Measurements from ENCODE around the gene PRR7. TPM values are rescaled to one million over a fixed set of nuclear protein-coding genes. Genes with fewer than 3 reads are reported as not detected.

PRR7 gene
- total and polyA plus RNA-seq, 2 of the 13 experiments (the other 11 are each of a cell fraction or from before 2014, with no cell fraction given): 4.8 to 5.0 TPM

- TF ChIP-seq MLXIP (CRISPR knock-in tag; IDR thresholded peaks at IDR 0.05; ENCODE audit: borderline replicate concordance) (no peak), ZNF468 (CRISPR knock-in tag; IDR thresholded peaks at IDR 0.05) (no peak), HNF1A (IDR thresholded peaks at IDR 0.05; ENCODE audit: low read depth) (no peak), HNF1A (CRISPR knock-in tag; IDR thresholded peaks at IDR 0.05; ENCODE audit: borderline replicate concordance) (peak; percentile 33; the same call in 1 of the 2 replicates), NKX3-1 (CRISPR knock-in tag; IDR thresholded peaks at IDR 0.05) (0 out of 2 replicates have a peak, but pooled peaks have one; percentile 19), BCLAF1 (IDR thresholded peaks at IDR 0.05) (no peak), ZNF768 (CRISPR knock-in tag; IDR thresholded peaks at IDR 0.05) (peak; percentile 37; the same call in 1 of the 2 replicates), ZBTB3 (CRISPR knock-in tag; IDR thresholded peaks at IDR 0.05; ENCODE audit: borderline replicate concordance, low read depth) (no peak), NCOR1 (IDR thresholded peaks at IDR 0.05; ENCODE audit: borderline replicate concordance, low read length) (peak; percentile 65; the same call in 1 of the 2 replicates), GZF1 (CRISPR knock-in tag; IDR thresholded peaks at IDR 0.05) (no peak; the same call in 1 of the 2 replicates), U2AF2 (IDR thresholded peaks at IDR 0.05; ENCODE audit: low read depth, low read length) (no peak), SIN3A (IDR thresholded peaks at IDR 0.05; ENCODE audit: borderline replicate concordance, low read depth, low read length) (0 out of 2 replicates have a peak, but pooled peaks have one; percentile 28), CBX5 (CRISPR knock-in tag; IDR thresholded peaks at IDR 0.05; ENCODE audit: borderline replicate concordance) (peak; percentile 17; the same call in 1 of the 2 replicates)
- TF ChIP-seq, protein P1, sequence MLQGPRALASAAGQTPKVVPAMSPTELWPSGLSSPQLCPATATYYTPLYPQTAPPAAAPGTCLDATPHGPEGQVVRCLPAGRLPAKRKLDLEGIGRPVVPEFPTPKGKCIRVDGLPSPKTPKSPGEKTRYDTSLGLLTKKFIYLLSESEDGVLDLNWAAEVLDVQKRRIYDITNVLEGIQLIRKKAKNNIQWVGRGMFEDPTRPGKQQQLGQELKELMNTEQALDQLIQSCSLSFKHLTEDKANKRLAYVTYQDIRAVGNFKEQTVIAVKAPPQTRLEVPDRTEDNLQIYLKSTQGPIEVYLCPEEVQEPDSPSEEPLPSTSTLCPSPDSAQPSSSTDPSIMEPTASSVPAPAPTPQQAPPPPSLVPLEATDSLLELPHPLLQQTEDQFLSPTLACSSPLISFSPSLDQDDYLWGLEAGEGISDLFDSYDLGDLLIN (CRISPR knock-in tag; IDR thresholded peaks at IDR 0.05; ENCODE audit: borderline replicate concordance): no peak; the same call in 1 of the 2 replicates
- TF ChIP-seq, protein P2, sequence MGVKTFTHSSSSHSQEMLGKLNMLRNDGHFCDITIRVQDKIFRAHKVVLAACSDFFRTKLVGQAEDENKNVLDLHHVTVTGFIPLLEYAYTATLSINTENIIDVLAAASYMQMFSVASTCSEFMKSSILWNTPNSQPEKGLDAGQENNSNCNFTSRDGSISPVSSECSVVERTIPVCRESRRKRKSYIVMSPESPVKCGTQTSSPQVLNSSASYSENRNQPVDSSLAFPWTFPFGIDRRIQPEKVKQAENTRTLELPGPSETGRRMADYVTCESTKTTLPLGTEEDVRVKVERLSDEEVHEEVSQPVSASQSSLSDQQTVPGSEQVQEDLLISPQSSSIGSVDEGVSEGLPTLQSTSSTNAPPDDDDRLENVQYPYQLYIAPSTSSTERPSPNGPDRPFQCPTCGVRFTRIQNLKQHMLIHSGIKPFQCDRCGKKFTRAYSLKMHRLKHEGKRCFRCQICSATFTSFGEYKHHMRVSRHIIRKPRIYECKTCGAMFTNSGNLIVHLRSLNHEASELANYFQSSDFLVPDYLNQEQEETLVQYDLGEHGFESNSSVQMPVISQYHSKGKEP (CRISPR knock-in tag; IDR thresholded peaks at IDR 0.05): no peak
Observed at GRCh38 chr5:177425801-177426565, 20.6 kb upstream of the PRR7 start (continued).

Data from HepG2 (cell line).